ENCODE results near the gene YDJC.
"Not testable (repeated sequence)": the region's sequence is repeated elsewhere in the genome, so short reads cannot be mapped to it uniquely, and the experiment has no call there.

YDJC gene

GRCh38 chr22:21660904-21661303, 31.1 kb upstream of the YDJC start:
- H3K9ac ChIP-seq (ENCODE audit: low read depth, low read length) = no peak overlapping the region

GRCh38 chr22:21659864-21660525, 30.2 kb upstream of the YDJC start:
- Histone ChIP-seq H3K4me1 (ENCODE audit: insufficient read depth, low read length) (no peaks in the 10 kb centered on the region), H3K36me3 (ENCODE audit: insufficient read depth, low read length) (no peaks in the 10 kb centered on the region), H3K9me3 (ENCODE audit: control insufficient read depth, insufficient read depth, low read length) (no peaks in the 10 kb centered on the region), H3K9ac (ENCODE audit: low read depth, low read length) (no peak overlapping the region)

More at GRCh38 chr22:21660904-21661303, 31.1 kb upstream of the YDJC start:
- Histone ChIP-seq H3K36me3 (ENCODE audit: insufficient read depth, low read length) (no peaks in the 10 kb centered on the region), H3K9me3 (ENCODE audit: control insufficient read depth, insufficient read depth, low read length) (no peaks in the 10 kb centered on the region), H3K4me1 (ENCODE audit: insufficient read depth, low read length) (no peaks in the 10 kb centered on the region)

GRCh38 chr22:21657360-21658032, 27.7 kb upstream of the YDJC start:
- no peaks in the 10 kb centered on the region for H3K4me1 ChIP-seq (ENCODE audit: insufficient read depth, low read length)
- 0 out of 2 replicates have a peak, but pooled peaks cover 2% of the 10 kb centered on the region for H3K36me3 ChIP-seq (ENCODE audit: insufficient read depth, low read length)
- no peaks in the 10 kb centered on the region for H3K9me3 ChIP-seq (ENCODE audit: control insufficient read depth, insufficient read depth, low read length)
- peak overlapping the region; percentile 68 for H3K9ac ChIP-seq (ENCODE audit: low read depth, low read length)

GRCh38 chr22:21657020-21657359, 27.2 kb upstream of the YDJC start:
- no peaks in the 10 kb centered on the region for H3K4me1 ChIP-seq (ENCODE audit: insufficient read depth, low read length)
- H3K9me3 ChIP-seq (ENCODE audit: control insufficient read depth, insufficient read depth, low read length) = no peaks in the 10 kb centered on the region
- H3K9ac ChIP-seq (ENCODE audit: low read depth, low read length) = peak overlapping the region; percentile 68; the same call in 1 of the 2 replicates

GRCh38 chr22:21652547-21653545, 23.0 kb upstream of the YDJC start:
- peak overlapping the region; percentile 99 for H3K9ac ChIP-seq (ENCODE audit: low read depth, low read length)
- no peaks in the 10 kb centered on the region for H3K9me3 ChIP-seq (ENCODE audit: control insufficient read depth, insufficient read depth, low read length)
- H3K36me3 ChIP-seq (ENCODE audit: insufficient read depth, low read length) = 0 out of 2 replicates have a peak, but pooled peaks cover 2% of the 10 kb centered on the region
- H3K4me1 ChIP-seq (ENCODE audit: insufficient read depth, low read length) = no peaks in the 10 kb centered on the region

More at GRCh38 chr22:21657020-21657359, 27.2 kb upstream of the YDJC start:
- H3K36me3 ChIP-seq (ENCODE audit: insufficient read depth, low read length) = 0 out of 2 replicates have a peak, but pooled peaks cover 2% of the 10 kb centered on the region

- no peaks in the 10 kb centered on the region for H3K4me1 ChIP-seq (ENCODE audit: insufficient read depth, low read length)
- peak overlapping the region; percentile 99 for H3K9ac ChIP-seq (ENCODE audit: low read depth, low read length)
- H3K36me3 ChIP-seq (ENCODE audit: insufficient read depth, low read length) = 0 out of 2 replicates have a peak, but pooled peaks cover 2% of the 10 kb centered on the region
- no peaks in the 10 kb centered on the region for H3K9me3 ChIP-seq (ENCODE audit: control insufficient read depth, insufficient read depth, low read length)
These were observed 22.3 kb upstream of the YDJC start for GRCh38 chr22:21652010-21652546.

GRCh38 chr22:21651521-21652009, 21.7 kb upstream of the YDJC start:
- Histone ChIP-seq H3K9me3 (ENCODE audit: control insufficient read depth, insufficient read depth, low read length) (no peaks in the 10 kb centered on the region), H3K4me1 (ENCODE audit: insufficient read depth, low read length) (no peaks in the 10 kb centered on the region), H3K36me3 (ENCODE audit: insufficient read depth, low read length) (0 out of 2 replicates have a peak, but pooled peaks cover 2% of the 10 kb centered on the region), H3K9ac (ENCODE audit: low read depth, low read length) (peak overlapping the region; percentile 99)

GRCh38 chr22:21650823-21651520, 21.1 kb upstream of the YDJC start:
- Histone ChIP-seq H3K9me3 (ENCODE audit: control insufficient read depth, insufficient read depth, low read length) (no peaks in the 10 kb centered on the region), H3K9ac (ENCODE audit: low read depth, low read length) (peak overlapping the region; percentile 99), H3K4me1 (ENCODE audit: insufficient read depth, low read length) (no peaks in the 10 kb centered on the region), H3K36me3 (ENCODE audit: insufficient read depth, low read length) (0 out of 2 replicates have a peak, but pooled peaks cover 2% of the 10 kb centered on the region)

- Histone ChIP-seq H3K9ac (ENCODE audit: low read depth, low read length) (no peak overlapping the region), H3K9me3 (ENCODE audit: control insufficient read depth, insufficient read depth, low read length) (no peaks in the 10 kb centered on the region), H3K36me3 (ENCODE audit: insufficient read depth, low read length) (0 out of 2 replicates have a peak, but pooled peaks cover 2% of the 10 kb centered on the region), H3K4me1 (ENCODE audit: insufficient read depth, low read length) (no peaks in the 10 kb centered on the region)
These were observed 20.5 kb upstream of the YDJC start for GRCh38 chr22:21650280-21650679.

- Histone ChIP-seq H3K9ac (ENCODE audit: low read depth, low read length) (no peak overlapping the region), H3K36me3 (ENCODE audit: insufficient read depth, low read length) (no peaks in the 10 kb centered on the region), H3K9me3 (ENCODE audit: control insufficient read depth, insufficient read depth, low read length) (no peaks in the 10 kb centered on the region), H3K4me1 (ENCODE audit: insufficient read depth, low read length) (no peaks in the 10 kb centered on the region)
These were observed 17.1 kb upstream of the YDJC start for GRCh38 chr22:21646608-21647590.

- H3K9me3 ChIP-seq (ENCODE audit: control insufficient read depth, insufficient read depth, low read length); H3K4me1 ChIP-seq (ENCODE audit: insufficient read depth, low read length); H3K36me3 ChIP-seq (ENCODE audit: insufficient read depth, low read length); H3K9ac ChIP-seq (ENCODE audit: low read depth, low read length): not testable (repeated sequence)
These were observed 15.7 kb upstream of the YDJC start for GRCh38 chr22:21645513-21645912.

GRCh38 chr22:21643533-21644357, 13.9 kb upstream of the YDJC start:
- Histone ChIP-seq H3K9me3 (ENCODE audit: control insufficient read depth, insufficient read depth, low read length) (no peaks in the 10 kb centered on the region), H3K9ac (ENCODE audit: low read depth, low read length) (0 out of 2 replicates have a peak overlapping the region, but pooled peaks have one; percentile 78), H3K36me3 (ENCODE audit: insufficient read depth, low read length) (no peaks in the 10 kb centered on the region), H3K4me1 (ENCODE audit: insufficient read depth, low read length) (no peaks in the 10 kb centered on the region)

Data from ES-I3 (cell line).